GM08714 (cell line): ENCODE measurements around the gene CASD1.

Experiments
- H3K4me3 ChIP-seq: fragments of 200-500 bp; sonication (Bioruptor generic); 2 replicates; pipeline ENCODE4 v1.5.1; 2014; ENCODE audit warnings: mild to moderate bottlenecking, low read length, inconsistent platforms
- ZNF274 ChIP-seq: IDR thresholded peaks from 2 replicates; pipeline ENCODE4 v1.6.1; 2012; ENCODE audit warnings: mild to moderate bottlenecking, low read depth, low read length

CASD1 gene

DNA sequence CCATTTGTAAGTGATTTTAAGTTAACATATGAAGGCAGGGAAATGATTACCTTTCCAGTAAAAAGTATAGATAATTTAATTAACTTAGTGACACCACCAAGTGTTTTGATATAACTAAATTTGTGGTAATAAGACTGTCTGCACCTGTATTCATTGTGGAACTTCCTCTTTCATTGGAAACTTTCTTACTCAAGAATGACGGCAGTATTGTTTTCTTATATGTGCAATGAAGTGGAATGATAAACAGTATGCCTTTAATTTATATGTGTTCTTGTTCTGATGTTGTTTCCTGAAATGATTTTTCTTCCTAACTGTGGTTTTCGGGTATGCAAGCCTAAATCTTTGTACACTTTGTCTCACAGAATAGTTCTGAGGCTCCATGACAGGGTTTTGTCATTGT is 46.4 kb downstream of the CASD1 start:
- no peak for TF ChIP-seq ZNF274
- no peak overlapping the region for H3K4me3 ChIP-seq

DNA sequence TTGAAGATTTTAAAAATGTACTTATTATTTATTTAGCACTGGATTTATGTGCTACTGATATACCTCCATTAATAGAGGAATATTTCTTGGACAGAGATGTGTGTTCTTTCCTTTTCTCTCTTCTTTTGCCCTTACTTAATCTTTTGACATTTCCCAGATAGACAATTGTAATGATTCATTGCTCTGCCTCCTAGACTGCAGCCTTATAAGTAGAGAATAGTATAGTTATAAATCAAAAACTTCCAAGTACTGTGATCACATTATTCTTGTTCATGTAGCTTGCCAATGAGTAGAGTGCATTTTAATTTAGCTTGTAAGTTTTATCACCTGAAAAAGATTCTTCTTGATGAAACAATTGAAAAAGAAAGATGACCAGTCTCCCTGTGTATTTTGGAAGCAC is 47.6 kb downstream of the CASD1 start:
- no peak overlapping the region for H3K4me3 ChIP-seq
- TF ChIP-seq ZNF274: no peak

DNA sequence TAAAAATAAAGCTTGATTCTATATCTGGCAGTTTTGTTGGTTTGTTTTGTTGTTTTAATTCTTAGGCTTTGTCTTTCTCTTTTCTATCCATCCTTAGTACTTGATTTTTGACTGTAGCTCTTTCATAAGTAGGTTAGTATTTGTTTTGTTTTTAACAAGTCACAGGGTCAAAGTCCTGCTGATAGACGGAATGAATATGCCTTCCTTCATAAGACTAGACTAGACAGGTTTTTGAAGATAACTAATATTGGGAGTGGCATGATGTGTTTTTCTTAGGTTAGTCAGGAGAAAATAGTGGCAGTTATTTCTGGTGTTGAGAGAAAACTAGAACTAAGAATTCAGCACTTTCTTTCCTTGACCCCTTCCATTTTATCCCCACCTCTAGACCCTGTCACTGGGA is 50.4 kb downstream of the CASD1 start:
- no peak for TF ChIP-seq ZNF274
- H3K4me3 ChIP-seq: no peak overlapping the region

DNA sequence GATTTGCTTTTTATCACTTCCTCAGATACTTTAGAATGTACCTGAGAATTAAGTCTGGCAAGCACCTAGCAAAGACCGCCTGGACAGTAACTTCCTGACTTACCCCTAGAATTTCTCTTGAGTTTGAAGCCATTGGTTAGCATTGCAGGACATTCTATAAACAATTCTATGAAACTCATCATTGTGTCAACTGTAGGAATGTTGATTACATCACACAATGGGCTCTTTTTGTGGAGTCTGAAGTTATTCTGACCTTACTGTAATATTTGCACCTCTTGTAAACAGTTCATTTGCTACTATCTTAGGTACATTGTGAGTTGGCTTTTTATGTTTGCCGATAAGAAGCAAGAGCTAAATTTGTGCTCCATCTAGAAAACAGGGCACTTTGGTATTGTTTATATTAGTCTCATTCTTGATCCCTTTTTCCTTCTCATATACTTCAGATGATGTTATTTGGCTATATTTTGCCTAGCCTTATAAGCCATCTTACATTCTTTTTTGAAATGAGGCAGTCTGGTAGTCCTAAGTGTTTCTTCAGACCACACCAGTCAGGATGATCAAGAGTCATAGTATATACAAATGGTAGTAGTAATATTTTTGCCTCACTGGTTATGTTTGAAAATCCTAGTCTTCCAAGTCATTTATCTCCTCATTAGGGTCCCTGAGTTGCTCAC is 52.4 kb downstream of the CASD1 start:
- no peak overlapping the region for H3K4me3 ChIP-seq
- TF ChIP-seq ZNF274: no peak

DNA sequence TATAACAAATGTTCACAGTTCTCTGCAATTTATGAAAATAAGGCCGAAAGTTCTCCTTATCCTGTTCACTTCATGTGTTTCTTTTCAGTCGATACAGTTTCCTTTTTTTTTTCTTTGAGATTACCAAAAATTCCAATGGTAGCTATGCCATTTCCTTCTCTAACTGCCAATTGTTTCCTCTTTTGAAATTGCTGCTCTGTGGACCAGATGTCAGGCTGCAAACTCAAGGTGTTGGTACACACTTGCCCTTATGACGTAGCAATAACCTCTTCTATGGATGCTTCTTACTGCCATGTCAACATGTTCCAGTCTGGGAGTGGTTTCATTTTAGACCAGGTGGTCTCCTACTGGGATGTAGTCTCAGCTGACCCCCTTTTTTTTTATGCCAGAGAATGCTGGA is 52.9 kb downstream of the CASD1 start:
- TF ChIP-seq ZNF274: no peak
- H3K4me3 ChIP-seq: no peak overlapping the region

DNA sequence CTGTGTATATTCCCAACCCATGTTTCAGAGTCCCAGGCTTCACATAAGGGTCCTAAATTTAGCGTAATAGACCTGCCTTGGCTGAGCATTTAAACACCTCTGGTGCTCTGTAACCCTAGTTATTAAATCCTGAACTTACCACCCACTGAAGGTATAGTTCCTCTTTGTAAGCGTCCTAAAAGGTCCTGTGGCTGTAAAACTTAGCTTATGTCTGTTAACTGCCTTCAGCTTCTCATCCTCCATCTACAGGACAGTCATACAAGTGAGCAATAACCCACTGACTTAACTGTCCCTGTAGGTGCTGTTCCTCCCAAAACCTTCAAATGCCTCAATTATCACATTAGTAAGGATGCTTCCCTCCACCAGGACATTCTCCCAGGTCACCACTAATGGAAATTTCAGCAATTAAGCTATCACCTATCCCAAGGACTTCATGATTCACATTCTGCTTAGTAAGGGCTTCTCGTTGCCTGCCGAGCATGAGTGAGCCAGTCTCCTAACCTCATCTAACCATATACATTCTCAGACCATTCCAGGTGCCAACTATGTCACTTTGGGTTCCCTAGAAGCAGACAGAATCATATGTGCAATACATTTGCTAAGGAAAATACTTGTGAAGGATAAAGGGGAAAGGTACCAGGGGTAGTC is 55.8 kb downstream of the CASD1 start:
- no peak for TF ChIP-seq ZNF274
- H3K4me3 ChIP-seq: no peak overlapping the region

DNA sequence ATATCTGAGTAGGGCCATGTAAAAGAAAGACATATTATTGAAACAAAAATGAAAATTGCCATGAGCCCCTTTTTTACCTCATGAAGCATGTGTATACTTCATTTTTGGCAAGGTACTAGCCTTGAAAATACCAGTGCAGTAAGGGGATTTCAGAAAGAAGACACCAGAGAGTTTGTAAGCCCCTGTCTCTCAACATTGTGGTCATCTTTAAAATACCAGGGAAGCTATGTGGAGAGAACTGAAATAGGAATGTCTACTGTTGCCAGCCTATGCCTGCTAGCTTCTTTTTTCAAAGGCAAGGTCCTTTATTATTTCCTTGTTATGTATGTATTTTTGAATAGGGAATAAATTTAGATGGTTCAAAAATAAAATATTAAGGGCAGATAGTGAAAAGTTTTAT is 57.8 kb downstream of the CASD1 start:
- no peak for TF ChIP-seq ZNF274
- no peak overlapping the region for H3K4me3 ChIP-seq

DNA sequence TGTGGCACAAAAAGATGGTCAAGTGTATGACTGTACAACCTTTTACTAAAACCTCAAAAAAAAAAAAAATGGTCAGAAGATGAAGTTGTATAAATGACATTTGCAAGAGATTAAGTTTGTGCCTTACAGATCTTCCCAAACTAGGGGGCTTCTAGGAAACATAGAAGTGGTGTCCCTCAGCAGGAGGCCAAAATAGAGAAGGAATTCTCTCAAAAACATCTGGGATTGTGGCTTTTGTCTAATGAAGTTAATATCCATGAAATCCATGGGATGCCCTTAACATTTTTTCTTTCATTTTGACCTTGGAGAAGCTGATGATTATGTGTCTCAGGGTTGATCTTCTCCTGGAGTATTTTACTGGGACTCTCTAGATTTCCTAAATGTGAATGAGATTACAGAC is 62.2 kb downstream of the CASD1 start:
- H3K4me3 ChIP-seq: no peak overlapping the region

DNA sequence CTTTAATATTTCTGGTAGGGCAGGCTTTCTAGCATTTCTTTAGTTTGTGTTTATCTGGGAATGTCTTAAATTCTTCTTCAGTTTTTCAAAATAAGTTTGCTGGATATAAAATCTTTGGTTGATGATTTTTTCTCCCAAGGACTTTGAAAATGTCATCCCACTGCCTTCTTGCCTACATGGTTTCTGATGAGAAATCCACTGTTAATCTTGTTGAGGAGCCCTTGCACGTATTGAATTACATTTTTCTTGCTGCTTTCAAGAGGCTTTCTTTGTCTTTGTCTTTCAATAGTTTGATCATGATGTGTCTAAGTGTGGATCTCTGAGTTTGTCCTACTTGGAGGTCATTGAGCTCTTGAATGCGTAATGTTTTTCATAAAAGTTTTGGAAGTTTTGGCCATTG is 66.0 kb downstream of the CASD1 start:
- TF ChIP-seq ZNF274: no peak
- H3K4me3 ChIP-seq: no peak overlapping the region

More for the DNA sequence above, 62.2 kb downstream of the CASD1 start:
- no peak for TF ChIP-seq ZNF274

DNA sequence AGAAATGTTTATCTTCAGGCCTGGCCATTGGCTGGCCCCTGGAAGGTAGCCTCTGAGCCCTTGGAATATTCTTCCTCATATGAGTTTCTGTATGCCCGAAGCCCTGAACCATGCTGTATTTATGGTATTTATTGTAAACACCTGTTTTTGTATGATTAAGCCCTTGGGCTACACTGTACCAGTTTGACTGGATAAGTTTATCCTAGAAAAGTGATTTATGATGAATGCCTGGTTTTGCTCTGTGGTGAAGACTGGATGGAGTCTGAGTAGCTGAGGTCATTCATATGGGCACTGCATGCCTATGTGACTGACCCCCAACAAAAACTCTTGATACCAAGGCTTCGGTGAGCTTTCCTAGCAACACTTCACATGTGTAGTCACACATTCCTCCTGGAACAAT is 66.7 kb downstream of the CASD1 start:
- H3K4me3 ChIP-seq: no peak overlapping the region
- TF ChIP-seq ZNF274: no peak

DNA sequence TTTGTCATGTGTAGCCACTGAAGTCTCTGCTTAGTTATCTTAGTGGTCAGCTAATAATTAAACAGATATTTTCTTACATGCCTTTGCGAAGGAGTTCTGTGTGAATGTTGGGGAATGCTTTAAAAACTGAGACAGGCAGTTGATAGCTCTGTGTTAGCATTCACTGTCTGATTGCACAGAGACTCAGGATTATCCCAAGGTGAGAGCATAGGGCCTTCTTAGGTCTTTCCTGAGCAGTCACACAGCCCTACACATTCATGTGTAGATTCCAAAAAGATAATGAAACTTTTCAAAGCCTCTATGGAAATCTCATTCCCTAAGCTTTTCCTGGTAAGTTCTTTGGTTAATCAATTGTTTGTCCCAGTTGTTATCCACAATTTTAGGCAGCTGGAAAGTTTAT is 67.7 kb downstream of the CASD1 start:
- TF ChIP-seq ZNF274: no peak
- H3K4me3 ChIP-seq: no peak overlapping the region

DNA sequence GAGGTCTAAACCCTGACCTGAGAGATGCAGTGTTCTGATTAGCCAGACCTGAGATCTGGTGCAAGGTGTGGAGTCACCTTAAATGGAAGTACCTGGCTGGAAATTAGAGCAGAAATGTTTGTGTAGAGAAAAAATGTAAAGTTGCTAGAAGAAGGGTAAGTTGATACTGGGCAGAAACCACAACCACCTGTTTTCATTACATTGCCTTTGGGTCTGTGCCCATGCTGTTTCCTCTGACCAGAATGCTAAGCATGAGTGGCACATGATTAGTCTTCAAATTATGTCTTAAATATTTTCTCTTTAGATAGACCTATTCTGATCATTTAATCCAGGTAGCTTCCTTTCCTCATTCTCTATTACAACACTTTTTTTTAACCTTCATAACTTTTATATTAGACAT is 69.0 kb downstream of the CASD1 start:
- H3K4me3 ChIP-seq: no peak overlapping the region
- TF ChIP-seq ZNF274: no peak

DNA sequence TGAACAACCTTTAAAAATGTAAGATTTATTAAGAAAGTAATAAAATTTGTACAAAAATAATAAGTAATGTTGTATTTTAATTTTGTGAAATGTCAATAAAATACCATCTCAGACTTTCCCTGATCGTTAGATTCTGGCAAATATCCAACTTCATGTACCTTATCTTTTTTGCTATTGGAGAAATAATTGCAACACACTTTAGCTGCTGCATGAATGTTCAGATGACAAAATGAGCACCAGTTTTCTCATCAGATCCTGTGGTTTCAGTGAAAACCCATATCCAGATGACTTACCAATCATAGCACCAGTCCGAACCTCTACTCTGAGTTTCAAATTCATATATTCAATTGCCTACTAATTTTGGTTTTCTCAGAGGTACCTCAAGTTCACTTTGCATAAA is 69.9 kb downstream of the CASD1 start:
- H3K4me3 ChIP-seq: no peak overlapping the region
- TF ChIP-seq ZNF274: no peak

DNA sequence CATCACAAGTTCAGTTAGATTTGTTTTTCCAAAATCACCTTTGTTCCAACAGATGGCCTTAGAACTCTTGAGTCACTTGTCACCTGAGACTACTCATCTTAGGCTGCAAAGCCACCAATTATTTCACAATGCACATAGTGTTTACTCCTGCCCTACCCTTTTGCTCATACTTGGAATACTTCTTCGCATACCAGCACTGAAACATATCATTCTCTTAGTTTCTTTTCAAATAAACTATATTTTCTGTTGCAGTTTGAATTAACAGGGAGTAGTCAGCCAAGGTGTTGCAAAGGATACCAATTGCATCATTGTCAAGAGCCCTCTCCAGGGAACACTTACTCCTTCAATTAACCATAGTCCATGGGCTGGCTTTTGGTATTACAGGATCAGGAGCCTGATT is 71.0 kb downstream of the CASD1 start:
- H3K4me3 ChIP-seq: no peak overlapping the region
- TF ChIP-seq ZNF274: no peak

DNA sequence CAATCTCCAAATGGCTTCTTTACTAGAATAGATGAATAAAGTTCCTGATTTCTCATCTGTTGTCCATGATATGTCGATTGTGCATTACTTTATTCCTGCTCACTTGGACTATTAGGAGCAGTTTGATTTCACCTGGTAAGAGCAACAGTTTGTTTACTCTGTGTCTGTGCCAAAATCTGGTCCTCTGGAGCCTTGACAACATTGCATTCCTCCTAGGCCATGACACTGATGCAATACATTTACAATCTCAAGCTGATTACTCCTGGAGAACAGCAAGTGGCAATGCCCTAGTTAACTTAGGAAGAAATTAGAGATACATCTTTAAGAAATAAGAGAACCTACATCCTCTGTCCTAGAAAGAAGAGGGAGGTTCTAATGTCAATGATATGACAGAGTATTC is 74.5 kb downstream of the CASD1 start:
- no peak overlapping the region for H3K4me3 ChIP-seq
- TF ChIP-seq ZNF274: no peak

DNA sequence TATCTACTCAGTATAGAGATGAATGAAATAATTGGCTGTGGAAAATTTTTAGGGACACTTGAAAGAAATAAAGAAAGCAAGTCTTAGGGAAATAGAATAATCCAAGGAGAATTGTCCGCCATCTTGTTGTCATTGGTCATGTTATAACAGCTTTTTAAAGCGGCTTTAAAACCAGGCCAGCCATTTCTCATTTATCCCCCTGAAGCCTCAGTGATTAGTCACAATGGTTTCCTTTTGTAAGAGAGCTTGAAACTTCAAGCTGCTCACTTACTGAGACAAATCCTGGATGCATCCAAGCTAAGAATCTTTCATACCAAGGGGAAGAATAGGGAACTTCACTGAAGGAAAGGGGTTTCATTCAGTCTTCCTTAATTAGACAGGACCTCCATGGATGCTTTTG is 78.5 kb downstream of the CASD1 start:
- no peak for TF ChIP-seq ZNF274
- no peak overlapping the region for H3K4me3 ChIP-seq
